Stimulated activated CD4-positive, alpha-beta T cell treated with anti-CD3 and anti-CD28 coated beads, Interleukin-1b, Interleukin-23, amount 100 ng/mL, for 48 hours (primary cell): ENCODE data around the gene AHDC1.

Experiments used
- DNase-seq: peaks from one replicate; pipeline ENCODE4 v3.0.0-alpha.2; 2020

AHDC1 gene

GRCh38 chr1:27596261-27596660 is 7.7 kb downstream of the AHDC1 start:
- no peak for DNase-seq

- DNase-seq, result no peak
Measured at GRCh38 chr1:27595597-27595996, 8.3 kb downstream of the AHDC1 start.

- DNase-seq, result no peak
Measured at GRCh38 chr1:27594564-27595510, 9.1 kb downstream of the AHDC1 start.

GRCh38 chr1:27593678-27594563 is 10.0 kb downstream of the AHDC1 start:
- DNase-seq, result no peak

- DNase-seq, result no peak
Measured at GRCh38 chr1:27592931-27593677, 10.8 kb downstream of the AHDC1 start.

- DNase-seq, result no peak
Measured at GRCh38 chr1:27592232-27592930, 11.6 kb downstream of the AHDC1 start.

GRCh38 chr1:27591622-27592021 is 12.3 kb downstream of the AHDC1 start:
- no peak for DNase-seq

- no peak for DNase-seq
Measured at GRCh38 chr1:27590917-27591508, 12.9 kb downstream of the AHDC1 start.

GRCh38 chr1:27589841-27590426 is 14.0 kb downstream of the AHDC1 start:
- no peak for DNase-seq

- no peak for DNase-seq
Measured at GRCh38 chr1:27589441-27589840, 14.5 kb downstream of the AHDC1 start.

- DNase-seq, result no peak
Measured at GRCh38 chr1:27588256-27589232, 15.4 kb downstream of the AHDC1 start.

GRCh38 chr1:27585684-27586083 is 18.3 kb downstream of the AHDC1 start:
- no peak for DNase-seq

- no peak for DNase-seq
Measured at GRCh38 chr1:27584453-27584852, 19.5 kb downstream of the AHDC1 start.

- DNase-seq, result no peak
Measured at GRCh38 chr1:27583479-27583878, 20.5 kb downstream of the AHDC1 start.

GRCh38 chr1:27581823-27582243 is 22.1 kb downstream of the AHDC1 start:
- DNase-seq, result no peak

- no peak for DNase-seq
Measured at GRCh38 chr1:27577504-27578188, 26.3 kb downstream of the AHDC1 start.

GRCh38 chr1:27576806-27577227 is 27.1 kb downstream of the AHDC1 start:
- no peak for DNase-seq

GRCh38 chr1:27575840-27576331 is 28.1 kb downstream of the AHDC1 start:
- no peak for DNase-seq
